ENCODE measurements around the gene ZRANB1. TPM values are rescaled to one million over a fixed set of nuclear protein-coding genes. Genes with fewer than 3 reads are reported as not detected.

The ZRANB1 gene
- total RNA-seq (2014; rRNA removed; shearing (Covaris generic)) (14.5 and 16.7 TPM in 2 replicates), total RNA-seq (2022) (17.0 and 18.3 TPM in 2 replicates), Bru-seq, nascent RNA (percentile 84 among the genes with signal in this experiment), BruChase-seq, experiment 1, labeled RNA remaining after a 6-hour chase (percentile 77 among the genes with signal in this experiment), BruChase-seq, experiment 2, labeled RNA remaining after a 2-hour chase (percentile 85 among the genes with signal in this experiment)
- long read RNA-seq, full-length matches to known transcripts, result 3 of 50 reads
- long read RNA-seq, partial matches to known transcripts, result 3 of 50 reads
- long read RNA-seq, other reads (novel, unspliced or antisense), result 44 of 50 reads

DNA sequence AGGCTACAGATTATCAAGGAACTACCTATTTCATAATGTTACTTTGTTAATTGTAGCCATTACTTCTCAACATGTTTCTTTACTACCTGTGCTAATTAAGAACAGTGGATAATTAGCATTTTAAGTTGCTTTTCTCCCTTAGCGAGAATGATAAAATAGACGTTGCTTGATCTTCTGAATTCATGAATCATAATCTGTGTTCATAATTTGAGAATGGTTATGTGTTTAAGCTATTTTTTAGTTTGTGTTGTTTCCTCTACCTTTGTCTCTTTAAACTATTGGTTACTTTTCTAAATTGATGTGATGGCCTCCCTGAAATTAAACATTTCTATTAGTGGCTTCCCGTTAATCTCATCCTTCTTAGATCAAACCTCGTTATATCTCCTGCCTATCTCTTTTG, at the start of gene ZRANB1:
Gene ZRANB1, plus strand, starts transcription at position 301 of the 400 bp plus-strand sequence. CDS start 371 bp downstream, outside the sequence.
- no peak within 1 kb of the TSS for H2AFZ ChIP-seq (ENCODE audit: low read length)
- peaks cover 20% of the 10 kb centered on the region for H4K20me1 ChIP-seq (ENCODE audit: insufficient read depth, low read length)
- peaks cover 7% of the 10 kb centered on the region for H3K4me1 ChIP-seq (ENCODE audit: insufficient read depth, low read length, poor library complexity, severe bottlenecking)
- intact Hi-C loops (cut with micrococcal nuclease; ENCODE audit: unreplicated experiment), result no loop called here
- no peaks in the 10 kb centered on the region for H3K9me2 ChIP-seq (ENCODE audit: insufficient read depth, low read length)
- H3K9me3 ChIP-seq (ENCODE audit: low read length), result no peaks in the 10 kb centered on the region
- POLR2A ChIA-PET, result no interaction called here
- H3K36me3 ChIP-seq (ENCODE audit: insufficient read depth, low read length), result peaks cover 20% of the 10 kb centered on the region; the same call in 1 of the 2 replicates
- no peak within 1 kb of the TSS for H3K4me2 ChIP-seq (ENCODE audit: low read length)
- H3K27ac ChIP-seq (ENCODE audit: low read depth, low read length, poor library complexity, severe bottlenecking), result no peak within 1 kb of the TSS
- BruUV-seq (replicated peaks), result no TSS peak
- CTCF ChIA-PET (ENCODE audit: unreplicated experiment), result no interaction called here
- no peak for DNase-seq (ENCODE audit: low spot score)
- H3K4me3 ChIP-seq (ENCODE audit: low read depth, low read length, poor library complexity, severe bottlenecking), result no peak within 1 kb of the TSS
- TF ChIP-seq, protein P1, sequence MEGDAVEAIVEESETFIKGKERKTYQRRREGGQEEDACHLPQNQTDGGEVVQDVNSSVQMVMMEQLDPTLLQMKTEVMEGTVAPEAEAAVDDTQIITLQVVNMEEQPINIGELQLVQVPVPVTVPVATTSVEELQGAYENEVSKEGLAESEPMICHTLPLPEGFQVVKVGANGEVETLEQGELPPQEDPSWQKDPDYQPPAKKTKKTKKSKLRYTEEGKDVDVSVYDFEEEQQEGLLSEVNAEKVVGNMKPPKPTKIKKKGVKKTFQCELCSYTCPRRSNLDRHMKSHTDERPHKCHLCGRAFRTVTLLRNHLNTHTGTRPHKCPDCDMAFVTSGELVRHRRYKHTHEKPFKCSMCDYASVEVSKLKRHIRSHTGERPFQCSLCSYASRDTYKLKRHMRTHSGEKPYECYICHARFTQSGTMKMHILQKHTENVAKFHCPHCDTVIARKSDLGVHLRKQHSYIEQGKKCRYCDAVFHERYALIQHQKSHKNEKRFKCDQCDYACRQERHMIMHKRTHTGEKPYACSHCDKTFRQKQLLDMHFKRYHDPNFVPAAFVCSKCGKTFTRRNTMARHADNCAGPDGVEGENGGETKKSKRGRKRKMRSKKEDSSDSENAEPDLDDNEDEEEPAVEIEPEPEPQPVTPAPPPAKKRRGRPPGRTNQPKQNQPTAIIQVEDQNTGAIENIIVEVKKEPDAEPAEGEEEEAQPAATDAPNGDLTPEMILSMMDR (conservative IDR thresholded peaks at IDR 0.05; ENCODE audit: low read length), result no peak
- no peak for TF ChIP-seq EZH2phosphoT487 (IDR thresholded peaks at IDR 0.05; ENCODE audit: borderline replicate concordance, low read depth, low read length)
- H3K79me2 ChIP-seq (ENCODE audit: insufficient read depth, low read depth, low read length), result peaks cover 89% of the 10 kb centered on the region

DNA sequence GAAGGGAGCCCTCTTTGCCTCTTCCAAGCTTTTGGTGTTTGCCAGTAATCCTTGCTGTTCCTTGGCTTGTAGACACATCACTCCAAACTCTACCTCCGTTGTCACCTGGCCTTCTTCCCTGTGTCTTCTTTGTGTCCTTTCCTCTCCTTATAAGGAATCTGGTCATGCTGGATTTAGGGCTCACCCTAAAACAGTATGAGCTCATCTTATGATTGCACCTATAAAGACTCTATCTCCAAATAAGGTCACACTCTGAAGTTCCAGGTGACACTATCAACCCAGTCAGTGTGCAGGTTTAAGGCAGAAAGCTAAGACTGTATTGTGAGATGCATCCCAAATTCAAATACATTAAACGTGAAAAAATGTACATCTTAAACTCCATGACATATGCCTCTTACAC, 49.0 kb upstream of the ZRANB1 start:
- no peak overlapping the region for H3K4me2 ChIP-seq (ENCODE audit: low read length)
- H3K79me2 ChIP-seq (ENCODE audit: insufficient read depth, low read depth, low read length), result no peaks in the 10 kb centered on the region
- BruUV-seq (replicated peaks), result no TSS peak
- intact Hi-C loops (cut with micrococcal nuclease; ENCODE audit: unreplicated experiment), result no loop called here
- TF ChIP-seq EZH2phosphoT487 (IDR thresholded peaks at IDR 0.05; ENCODE audit: borderline replicate concordance, low read depth, low read length), result no peak
- TF ChIP-seq, protein P1 (conservative IDR thresholded peaks at IDR 0.05; ENCODE audit: low read length), result no peak
- no peaks in the 10 kb centered on the region for H4K20me1 ChIP-seq (ENCODE audit: insufficient read depth, low read length)
- DNase-seq (ENCODE audit: low spot score), result no peak
- no peaks in the 10 kb centered on the region for H3K9me3 ChIP-seq (ENCODE audit: low read length)
- no peak overlapping the region for H3K27ac ChIP-seq (ENCODE audit: low read depth, low read length, poor library complexity, severe bottlenecking)
- ChIA-PET POLR2A (no interaction called here), CTCF (ENCODE audit: unreplicated experiment) (no interaction called here)
- no peak overlapping the region for H2AFZ ChIP-seq (ENCODE audit: low read length)
- H3K9me2 ChIP-seq (ENCODE audit: insufficient read depth, low read length), result no peaks in the 10 kb centered on the region
- H3K4me3 ChIP-seq (ENCODE audit: low read depth, low read length, poor library complexity, severe bottlenecking), result no peak overlapping the region
- H3K36me3 ChIP-seq (ENCODE audit: insufficient read depth, low read length), result no peaks in the 10 kb centered on the region
- H3K4me1 ChIP-seq (ENCODE audit: insufficient read depth, low read length, poor library complexity, severe bottlenecking), result no peaks in the 10 kb centered on the region

DNA sequence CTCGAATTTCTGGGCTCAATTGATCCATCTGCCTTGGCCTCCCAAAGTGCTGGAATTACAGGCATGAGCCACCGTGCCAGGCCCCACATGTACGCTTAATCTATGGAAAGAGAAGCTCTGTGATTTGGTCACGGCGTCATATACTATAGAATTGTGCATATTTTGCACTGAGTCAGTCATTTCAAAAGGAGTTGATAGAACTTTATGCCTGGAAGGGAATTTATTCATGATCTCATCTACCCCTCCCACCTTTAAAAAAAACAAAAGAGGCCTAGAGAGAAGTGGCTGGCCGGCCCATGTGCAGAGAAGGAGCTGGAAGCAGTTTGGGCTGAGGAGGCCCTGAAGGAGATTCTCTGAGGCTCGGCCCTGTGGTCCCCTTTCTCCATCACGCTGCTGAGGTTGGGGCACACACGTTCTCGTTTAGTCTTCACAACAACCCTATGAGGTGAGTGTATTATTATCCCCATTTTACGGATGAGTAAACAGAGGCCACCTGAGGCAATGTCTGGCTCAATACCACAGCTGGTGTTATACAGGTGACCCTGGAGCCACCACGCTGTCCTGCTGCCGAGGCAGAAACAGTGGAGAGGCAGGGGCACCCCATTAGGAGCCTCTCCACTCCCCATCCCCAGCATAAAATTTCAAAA, 47.2 kb upstream of the ZRANB1 start:
- no peak overlapping the region for H3K4me2 ChIP-seq (ENCODE audit: low read length)
- CTCF ChIA-PET (ENCODE audit: unreplicated experiment), result no interaction called here

More for the DNA sequence above, 47.2 kb upstream of the ZRANB1 start:
- Histone ChIP-seq H4K20me1 (ENCODE audit: insufficient read depth, low read length) (no peaks in the 10 kb centered on the region), H3K4me3 (ENCODE audit: low read depth, low read length, poor library complexity, severe bottlenecking) (no peak overlapping the region), H3K9me3 (ENCODE audit: low read length) (no peaks in the 10 kb centered on the region), H3K4me1 (ENCODE audit: insufficient read depth, low read length, poor library complexity, severe bottlenecking) (no peaks in the 10 kb centered on the region), H3K79me2 (ENCODE audit: insufficient read depth, low read depth, low read length) (no peaks in the 10 kb centered on the region), H3K36me3 (ENCODE audit: insufficient read depth, low read length) (no peaks in the 10 kb centered on the region), H3K27ac (ENCODE audit: low read depth, low read length, poor library complexity, severe bottlenecking) (no peak overlapping the region), H2AFZ (ENCODE audit: low read length) (no peak overlapping the region), H3K9me2 (ENCODE audit: insufficient read depth, low read length) (no peaks in the 10 kb centered on the region)
- no peak for DNase-seq (ENCODE audit: low spot score)
- intact Hi-C loops (cut with micrococcal nuclease; ENCODE audit: unreplicated experiment), result no loop called here
- POLR2A ChIA-PET, result interaction anchor here (0.5 to 0.7 kb wide), 2 partner anchors 12 to 13 kb away, joined by 3 to 4 read pairs; no protein-coding TSS in a partner anchor
- TF ChIP-seq EZH2phosphoT487 (IDR thresholded peaks at IDR 0.05; ENCODE audit: borderline replicate concordance, low read depth, low read length), result no peak
- TF ChIP-seq, protein P1 (conservative IDR thresholded peaks at IDR 0.05; ENCODE audit: low read length), result no peak
- no TSS peak for BruUV-seq (replicated peaks)

Measured in OCI-LY7 (cell line).